AG04450 (cell line): ENCODE data around the gene PLXNA4. TPM values are rescaled to one million over a fixed set of nuclear protein-coding genes. Genes with fewer than 3 reads are reported as not detected.

Experiments
- CTCF ChIA-PET: fragments of 300-600, 350-600 bp; formaldehyde crosslinking; extraction: SDS; loops from one replicate; lab custom pipeline; 2022; ENCODE audit warnings: antibody characterized with exemption, inconsistent platforms; lab: Charles Lee
- POLR2A ChIA-PET: fragments of 350-600 bp; formaldehyde crosslinking; extraction: SDS; loops from one replicate; lab custom pipeline; 2021; ENCODE audit warnings: antibody characterized with exemption, inconsistent platforms; lab: Yijun Ruan, JAX
- DNase-seq: peaks from one replicate; pipeline ENCODE4 v3.0.0-alpha.2; 2011; ENCODE audit warnings: low read depth, low spot score
- H3K27ac ChIP-seq: one replicate; pipeline ENCODE4 v1.5.1; 2012; ENCODE audit warnings: low read depth, low read length, control low read depth
- H3K27me3 ChIP-seq: one replicate; pipeline ENCODE4 v1.6.0; 2012; ENCODE audit warnings: low read length; ENCODE audit not compliant: control insufficient read depth, insufficient read depth
- H3K4me3 ChIP-seq: 2 replicates; pipeline ENCODE4 v1.5.1; 2011; ENCODE audit warnings: mild to moderate bottlenecking, low read depth, low read length, control low read depth
- H3K9me3 ChIP-seq: 2 replicates; pipeline ENCODE4 v1.5.1; 2012; ENCODE audit warnings: low read length; ENCODE audit not compliant: control insufficient read depth, insufficient read depth
- CTCF ChIP-seq: IDR thresholded peaks from 2 replicates; pipeline ENCODE4 v1.5.1; 2011; ENCODE audit warnings: low read depth, low read length, control low read depth, inconsistent platforms
- polyA plus RNA-seq: library from polyadenylated mRNA; depleted of rRNA; stranded (reverse); fragments of >200 nt; gene quantifications from 2 replicates; pipeline ENCODE4 v1.2.3, GENCODE V29; 2011

The PLXNA4 gene
- polyA plus RNA-seq, 1 experiment: 0.05 TPM

GRCh38 chr7:132354527-132354926 lies 221.7 kb downstream of the PLXNA4 start:
- Histone ChIP-seq H3K9me3 (no peaks in the 10 kb centered on the region), H3K4me3 (no peak overlapping the region), H3K27me3 (no peaks in the 10 kb centered on the region), H3K27ac (no peak overlapping the region)
- TF ChIP-seq CTCF: no peak
- POLR2A ChIA-PET: no interaction called here
- no peak for DNase-seq
- CTCF ChIA-PET: no interaction called here

- no peak for TF ChIP-seq CTCF
- ChIA-PET POLR2A (no interaction called here), CTCF (no interaction called here)
- H3K27me3 ChIP-seq: no peaks in the 10 kb centered on the region
- no peak for DNase-seq
- H3K9me3 ChIP-seq: no peaks in the 10 kb centered on the region
- H3K27ac ChIP-seq: no peak overlapping the region
- H3K4me3 ChIP-seq: no peak overlapping the region
Measured at GRCh38 chr7:132353936-132354335, 222.3 kb downstream of the PLXNA4 start.

DNA sequence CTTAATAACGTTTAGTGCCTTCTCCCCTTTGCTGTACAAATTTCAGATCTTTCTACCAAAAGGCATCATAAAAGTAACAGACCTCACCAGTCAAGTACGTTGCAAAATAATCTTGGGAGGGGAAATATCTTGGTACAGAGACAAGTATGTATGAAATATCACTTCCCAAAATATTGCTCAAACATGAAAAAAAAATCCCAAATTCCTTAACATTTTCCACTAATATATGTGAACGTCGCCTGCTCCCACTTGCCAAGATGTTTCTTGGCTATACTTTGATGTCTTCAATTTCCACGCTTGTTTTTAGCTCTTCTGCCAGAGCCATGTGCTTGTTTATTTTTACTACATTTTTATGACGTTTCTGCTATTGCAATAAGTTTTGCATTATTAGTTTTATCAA lies 223.5 kb downstream of the PLXNA4 start:
- DNase-seq: no peak
- CTCF ChIA-PET: no interaction called here

DNA sequence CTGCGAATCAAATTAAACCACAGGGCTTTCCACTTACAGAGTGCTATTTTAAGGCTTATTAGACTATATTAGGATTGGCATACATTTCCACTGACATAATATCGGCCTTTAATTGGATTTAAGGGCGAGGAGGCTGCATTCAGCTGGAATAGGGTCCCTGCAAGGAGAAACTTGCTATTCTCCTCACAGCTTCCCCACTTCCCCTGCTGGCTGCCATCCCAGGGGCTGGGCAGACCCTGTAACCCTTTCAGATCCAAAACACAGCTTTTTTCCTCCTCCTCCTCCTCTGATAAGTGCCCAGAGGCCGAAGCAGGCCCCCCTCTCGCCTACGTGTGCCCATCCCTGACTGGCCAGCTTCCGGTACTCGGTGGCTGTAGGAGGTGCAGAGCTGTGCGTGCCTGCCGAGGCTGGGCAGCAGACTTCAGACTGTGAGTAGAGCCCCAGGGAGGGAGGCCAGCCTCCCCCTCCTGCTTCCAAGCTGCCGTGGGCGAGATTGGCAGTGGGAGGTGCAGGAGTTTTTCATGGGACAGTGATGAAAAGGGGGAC lies 224.2 kb downstream of the PLXNA4 start:
- CTCF ChIA-PET: no interaction called here
- H3K27ac ChIP-seq: no peak overlapping the region
- DNase-seq: no peak
- TF ChIP-seq CTCF: no peak
- POLR2A ChIA-PET: no interaction called here
- H3K4me3 ChIP-seq: no peak overlapping the region
- no peaks in the 10 kb centered on the region for H3K27me3 ChIP-seq
- no peaks in the 10 kb centered on the region for H3K9me3 ChIP-seq

More for the DNA sequence above, 223.5 kb downstream of the PLXNA4 start:
- no peak for TF ChIP-seq CTCF
- Histone ChIP-seq H3K27me3 (no peaks in the 10 kb centered on the region), H3K9me3 (no peaks in the 10 kb centered on the region), H3K4me3 (no peak overlapping the region), H3K27ac (no peak overlapping the region)
- POLR2A ChIA-PET: no interaction called here

DNA sequence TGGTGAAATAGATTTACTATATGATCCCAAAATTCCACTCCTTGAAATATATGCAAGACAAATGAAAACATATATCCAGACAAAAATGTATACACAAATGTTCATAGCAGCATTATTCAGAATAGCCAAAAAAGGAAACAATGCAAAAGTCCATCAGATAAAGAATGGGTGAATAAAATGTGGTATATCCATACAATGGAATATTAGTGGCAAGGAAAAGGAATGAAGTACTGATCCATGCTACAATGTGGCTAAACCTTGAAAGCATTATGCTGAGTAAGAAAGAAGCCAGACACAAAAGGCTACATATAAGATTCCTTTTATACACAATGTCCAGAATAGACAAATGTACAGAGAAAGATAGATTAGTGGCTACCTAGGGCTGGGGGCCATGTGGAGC lies 225.5 kb downstream of the PLXNA4 start:
- ChIA-PET CTCF (no interaction called here), POLR2A (no interaction called here)
- DNase-seq: no peak
- no peak overlapping the region for H3K4me3 ChIP-seq
- H3K27me3 ChIP-seq: no peaks in the 10 kb centered on the region
- H3K9me3 ChIP-seq: no peaks in the 10 kb centered on the region
- no peak for TF ChIP-seq CTCF
- H3K27ac ChIP-seq: no peak overlapping the region
